HG03575 (cell line): Measurements from ENCODE around the gene VPS4B.

Experiments used
- ATAC-seq: cut with Tn5 transposase; IDR thresholded peaks from one replicate; pipeline ENCODE4 v1.9.1; 2021; ENCODE audit not compliant: unreplicated experiment, insufficient number of reproducible peaks, low FRiP score; ENCODE audit errors: extremely low read depth

Gene VPS4B

DNA sequence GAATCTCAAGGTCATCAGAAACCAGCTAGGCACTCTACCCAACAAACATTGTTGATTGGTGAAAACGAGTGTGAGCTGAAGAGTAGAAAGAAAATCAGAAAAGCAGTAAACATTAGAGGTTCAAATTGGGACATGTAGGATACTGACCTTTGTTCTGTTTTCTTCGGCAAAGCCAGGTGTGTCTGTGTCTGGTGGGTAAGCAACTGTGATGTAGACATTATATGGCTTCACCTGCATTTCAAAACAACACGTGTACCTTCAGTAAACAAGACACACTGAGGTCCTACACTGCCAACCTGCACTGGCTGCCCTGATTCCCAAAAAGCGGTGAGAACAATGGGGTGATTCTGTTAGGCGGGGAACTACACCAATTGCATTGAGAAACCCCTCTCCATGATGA is 78.0 kb downstream of the VPS4B start:
- ATAC-seq: no peak

DNA sequence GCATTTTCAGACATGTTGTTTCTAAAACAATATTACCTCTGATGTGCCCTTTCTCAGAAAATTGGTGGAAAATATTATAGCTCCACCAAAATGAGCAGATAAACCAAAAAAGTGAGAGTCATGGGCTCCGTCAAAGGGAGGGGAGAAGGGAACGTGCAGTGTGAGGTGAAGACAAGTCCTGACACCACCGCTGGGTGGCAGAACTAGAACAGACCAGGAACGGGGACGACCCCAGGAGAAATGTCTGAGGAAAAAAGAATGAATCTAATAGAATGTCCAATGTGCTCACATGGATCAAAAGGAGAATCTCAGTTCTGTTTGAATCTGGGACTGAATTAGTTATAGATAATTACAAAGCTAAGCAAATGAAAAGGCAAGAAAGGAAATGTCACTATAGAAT is 80.1 kb downstream of the VPS4B start:
- ATAC-seq: no peak

DNA sequence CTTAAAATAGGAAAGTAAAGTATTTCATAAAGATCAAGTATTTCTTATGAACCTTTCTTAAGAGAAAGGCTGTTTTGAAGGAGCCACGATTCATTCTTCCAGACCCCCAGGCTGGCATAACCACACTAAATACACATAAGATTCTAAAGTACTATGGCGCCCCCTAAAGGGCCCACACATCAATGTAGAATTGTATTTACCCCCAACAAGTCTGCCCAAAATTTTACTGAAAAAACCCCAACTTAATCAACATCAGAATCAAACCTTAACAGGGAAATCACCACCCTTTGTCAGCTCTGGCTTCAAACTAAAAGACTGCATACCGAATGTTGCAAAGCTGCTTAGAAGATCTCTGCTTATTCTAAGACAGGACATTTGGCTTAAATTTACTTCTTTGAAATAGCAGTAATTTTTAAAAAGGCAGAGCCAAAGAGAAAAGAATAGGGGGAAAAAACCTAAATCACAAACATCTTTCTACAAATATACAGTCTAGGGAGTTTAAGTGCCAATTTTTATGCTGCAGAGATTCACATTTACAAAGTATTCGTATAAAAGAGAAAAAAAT is 82.3 kb downstream of the VPS4B start:
- ATAC-seq: no peak
